MM.1S (cell line): ENCODE data around the gene NIPBL.

Experiments used
- DNase-seq: peaks from one replicate; pipeline ENCODE4 v3.0.0-alpha.2; 2015
- H2AFZ ChIP-seq: fragments of 300-600 bp; sonication (generic); 2 replicates; pipeline ENCODE4 v1.6.0; 2016; ENCODE audit warnings: antibody characterized with exemption, low read length
- H3F3A ChIP-seq: fragments of 300-600 bp; sonication (generic); 2 replicates; pipeline ENCODE4 v1.6.1; 2016; ENCODE audit warnings: mild to moderate bottlenecking, antibody characterized with exemption, low read length, moderate library complexity, mixed read lengths; ENCODE audit not compliant: insufficient read depth
- H3K27ac ChIP-seq: fragments of 300-600 bp; sonication (generic); 2 replicates; pipeline ENCODE4 v1.5.1; 2016; ENCODE audit warnings: mild to moderate bottlenecking, low read length
- H3K27me3 ChIP-seq: fragments of 300-600 bp; sonication (generic); replicated peaks from 2 replicates; pipeline ENCODE4 v1.6.0; 2016; ENCODE audit warnings: low read length; ENCODE audit not compliant: insufficient read depth
- H3K36me3 ChIP-seq: fragments of 300-600 bp; sonication (generic); replicated peaks from 2 replicates; pipeline ENCODE4 v1.6.1; 2016; ENCODE audit warnings: mild to moderate bottlenecking, low read length, mixed read lengths; ENCODE audit not compliant: insufficient read depth
- H3K4me1 ChIP-seq: fragments of 300-600 bp; sonication (generic); 2 replicates; pipeline ENCODE4 v1.6.1; 2016; ENCODE audit warnings: low read length, mixed read lengths
- H3K4me2 ChIP-seq: fragments of 300-600 bp; sonication (generic); 2 replicates; pipeline ENCODE4 v1.6.0; 2016; ENCODE audit warnings: low read depth, low read length
- H3K4me3 ChIP-seq: fragments of 300-600 bp; sonication (generic); 2 replicates; pipeline ENCODE4 v1.5.1; 2016; ENCODE audit warnings: low read length, mixed read lengths
- H3K79me2 ChIP-seq: fragments of 300-600 bp; sonication (generic); 2 replicates; pipeline ENCODE4 v1.6.1; 2016; ENCODE audit warnings: mixed run types, low read length, mixed read lengths
- H3K9ac ChIP-seq: fragments of 300-600 bp; sonication (generic); 2 replicates; pipeline ENCODE4 v1.6.1; 2016; ENCODE audit warnings: low read length, mixed read lengths
- H3K9me2 ChIP-seq: fragments of 300-600 bp; sonication (generic); replicated peaks from 2 replicates; pipeline ENCODE4 v1.6.1; 2016; ENCODE audit warnings: mild to moderate bottlenecking, low read length, mixed read lengths; ENCODE audit not compliant: insufficient read depth
- H3K9me3 ChIP-seq: fragments of 300-600 bp; sonication (generic); replicated peaks from 2 replicates; pipeline ENCODE4 v1.6.1; 2016; ENCODE audit warnings: mild to moderate bottlenecking, low read length, mixed read lengths; ENCODE audit not compliant: insufficient read depth
- H4K20me1 ChIP-seq: fragments of 300-600 bp; sonication (generic); 2 replicates; pipeline ENCODE4 v1.6.1; 2016; ENCODE audit warnings: mild to moderate bottlenecking, low read length, moderate library complexity, mixed read lengths; ENCODE audit not compliant: insufficient read depth
- EZH2 ChIP-seq: fragments of 300-600 bp; sonication (generic); optimal IDR thresholded peaks from 2 replicates; pipeline ENCODE3; 2017; ENCODE audit warnings: low read depth, mild to moderate bottlenecking, antibody characterized with exemption, low read length, mixed read lengths
- EZH2phosphoT487 ChIP-seq: fragments of 300-600 bp; sonication (generic); IDR thresholded peaks from 2 replicates; pipeline ENCODE4 v1.6.1; 2018; ENCODE audit warnings: antibody characterized with exemption, low read length
- TF ChIP-seq, protein P1 (sequence below): fragments of 300-600 bp; sonication (generic); IDR thresholded peaks from 2 replicates; pipeline ENCODE4 v1.5.1; 2016; ENCODE audit warnings: antibody characterized with exemption, low read length, mixed read lengths

NIPBL gene

DNA sequence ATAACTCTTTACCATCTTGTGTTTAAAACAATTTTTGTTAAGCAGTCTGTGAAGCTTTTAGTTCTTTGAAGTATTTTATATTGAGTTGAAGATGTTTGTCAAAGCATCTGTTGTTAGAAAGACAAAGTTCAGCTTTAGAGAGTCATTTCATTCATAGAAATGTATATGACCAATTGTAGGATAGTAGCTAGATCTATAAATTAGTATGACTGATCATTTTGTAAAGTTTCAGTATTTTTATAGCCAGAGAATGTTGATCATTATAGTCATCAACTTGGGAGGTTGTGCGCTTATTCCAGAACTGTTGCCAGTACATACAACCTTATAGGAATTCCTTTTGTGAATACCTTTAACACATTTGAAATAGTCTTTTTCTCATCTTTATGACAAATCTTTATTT is 5.2 kb downstream of the NIPBL start:
- TF ChIP-seq EZH2 (no peak), EZH2phosphoT487 (no peak)
- TF ChIP-seq, protein P1, sequence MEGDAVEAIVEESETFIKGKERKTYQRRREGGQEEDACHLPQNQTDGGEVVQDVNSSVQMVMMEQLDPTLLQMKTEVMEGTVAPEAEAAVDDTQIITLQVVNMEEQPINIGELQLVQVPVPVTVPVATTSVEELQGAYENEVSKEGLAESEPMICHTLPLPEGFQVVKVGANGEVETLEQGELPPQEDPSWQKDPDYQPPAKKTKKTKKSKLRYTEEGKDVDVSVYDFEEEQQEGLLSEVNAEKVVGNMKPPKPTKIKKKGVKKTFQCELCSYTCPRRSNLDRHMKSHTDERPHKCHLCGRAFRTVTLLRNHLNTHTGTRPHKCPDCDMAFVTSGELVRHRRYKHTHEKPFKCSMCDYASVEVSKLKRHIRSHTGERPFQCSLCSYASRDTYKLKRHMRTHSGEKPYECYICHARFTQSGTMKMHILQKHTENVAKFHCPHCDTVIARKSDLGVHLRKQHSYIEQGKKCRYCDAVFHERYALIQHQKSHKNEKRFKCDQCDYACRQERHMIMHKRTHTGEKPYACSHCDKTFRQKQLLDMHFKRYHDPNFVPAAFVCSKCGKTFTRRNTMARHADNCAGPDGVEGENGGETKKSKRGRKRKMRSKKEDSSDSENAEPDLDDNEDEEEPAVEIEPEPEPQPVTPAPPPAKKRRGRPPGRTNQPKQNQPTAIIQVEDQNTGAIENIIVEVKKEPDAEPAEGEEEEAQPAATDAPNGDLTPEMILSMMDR = no peak
- H3K4me3 ChIP-seq = no peak overlapping the region
- H3K4me2 ChIP-seq = no peak overlapping the region
- H3K4me1 ChIP-seq = peaks cover 10% of the 10 kb centered on the region
- no peak overlapping the region for H3K9ac ChIP-seq
- no peak overlapping the region for H2AFZ ChIP-seq
- H3K27me3 ChIP-seq = no peaks in the 10 kb centered on the region
- DNase-seq = no peak
- no peaks in the 10 kb centered on the region for H3K36me3 ChIP-seq
- H3K79me2 ChIP-seq = peaks cover 100% of the 10 kb centered on the region
- no peaks in the 10 kb centered on the region for H3K9me2 ChIP-seq
- peaks cover 73% of the 10 kb centered on the region for H4K20me1 ChIP-seq
- no peak overlapping the region for H3K27ac ChIP-seq
- H3K9me3 ChIP-seq = no peaks in the 10 kb centered on the region
- peaks cover 14% of the 10 kb centered on the region for H3F3A ChIP-seq

- Histone ChIP-seq H3K4me3 (no peak overlapping the region), H3K79me2 (peaks cover 100% of the 10 kb centered on the region), H3K4me1 (peaks cover 14% of the 10 kb centered on the region), H2AFZ (no peak overlapping the region), H3K27me3 (no peaks in the 10 kb centered on the region), H3K9me2 (no peaks in the 10 kb centered on the region), H4K20me1 (peaks cover 77% of the 10 kb centered on the region), H3K9ac (no peak overlapping the region), H3K4me2 (no peak overlapping the region), H3K36me3 (no peaks in the 10 kb centered on the region), H3K27ac (no peak overlapping the region), H3K9me3 (no peaks in the 10 kb centered on the region), H3F3A (peaks cover 9% of the 10 kb centered on the region)
- TF ChIP-seq EZH2 (no peak), EZH2phosphoT487 (no peak)
- TF ChIP-seq, protein P1 = no peak
- no peak for DNase-seq
Observed at GRCh38 chr5:36882250-36882649, 5.7 kb downstream of the NIPBL start.

DNA sequence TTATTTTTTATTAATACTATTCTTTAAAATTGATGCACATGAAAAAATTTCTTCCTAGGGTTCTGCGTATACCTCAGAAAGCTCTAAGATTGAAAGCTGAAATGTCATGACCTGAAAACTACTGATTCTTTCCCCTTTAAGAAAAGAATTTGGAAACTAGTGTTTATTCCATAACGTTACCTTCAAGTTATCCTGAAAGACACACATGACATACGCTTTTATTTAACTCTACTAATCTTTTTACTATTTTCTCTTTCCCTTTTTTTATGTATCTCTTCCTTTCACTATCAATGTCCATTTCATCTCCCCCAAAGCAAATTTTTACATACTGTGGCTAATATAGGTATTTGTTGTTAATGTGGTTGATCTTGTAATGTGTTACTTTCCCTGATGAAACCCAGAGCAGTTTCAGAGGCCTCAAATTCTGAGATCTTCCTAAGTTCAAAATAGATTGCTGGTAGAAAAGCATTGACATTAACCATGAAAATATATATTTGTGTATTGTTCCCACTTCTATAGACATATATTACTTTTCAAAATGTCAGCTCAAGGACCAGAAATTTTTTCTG is 7.4 kb downstream of the NIPBL start:
- no peak overlapping the region for H3K9ac ChIP-seq
- no peaks in the 10 kb centered on the region for H3K9me3 ChIP-seq
- H3K79me2 ChIP-seq = peaks cover 100% of the 10 kb centered on the region
- H3K4me2 ChIP-seq = no peak overlapping the region
- no peak overlapping the region for H3K27ac ChIP-seq
- H3F3A ChIP-seq = no peaks in the 10 kb centered on the region
- H3K27me3 ChIP-seq = no peaks in the 10 kb centered on the region
- no peak overlapping the region for H3K4me3 ChIP-seq
- no peak for DNase-seq
- no peak overlapping the region for H2AFZ ChIP-seq
- H3K9me2 ChIP-seq = no peaks in the 10 kb centered on the region
- H3K36me3 ChIP-seq = no peaks in the 10 kb centered on the region
- H4K20me1 ChIP-seq = peaks cover 67% of the 10 kb centered on the region
- TF ChIP-seq, protein P1 = no peak
- TF ChIP-seq EZH2 (no peak), EZH2phosphoT487 (no peak)
- H3K4me1 ChIP-seq = peaks cover 20% of the 10 kb centered on the region
